ENCODE measurements around the gene ZNF646.

Gene ZNF646

DNA sequence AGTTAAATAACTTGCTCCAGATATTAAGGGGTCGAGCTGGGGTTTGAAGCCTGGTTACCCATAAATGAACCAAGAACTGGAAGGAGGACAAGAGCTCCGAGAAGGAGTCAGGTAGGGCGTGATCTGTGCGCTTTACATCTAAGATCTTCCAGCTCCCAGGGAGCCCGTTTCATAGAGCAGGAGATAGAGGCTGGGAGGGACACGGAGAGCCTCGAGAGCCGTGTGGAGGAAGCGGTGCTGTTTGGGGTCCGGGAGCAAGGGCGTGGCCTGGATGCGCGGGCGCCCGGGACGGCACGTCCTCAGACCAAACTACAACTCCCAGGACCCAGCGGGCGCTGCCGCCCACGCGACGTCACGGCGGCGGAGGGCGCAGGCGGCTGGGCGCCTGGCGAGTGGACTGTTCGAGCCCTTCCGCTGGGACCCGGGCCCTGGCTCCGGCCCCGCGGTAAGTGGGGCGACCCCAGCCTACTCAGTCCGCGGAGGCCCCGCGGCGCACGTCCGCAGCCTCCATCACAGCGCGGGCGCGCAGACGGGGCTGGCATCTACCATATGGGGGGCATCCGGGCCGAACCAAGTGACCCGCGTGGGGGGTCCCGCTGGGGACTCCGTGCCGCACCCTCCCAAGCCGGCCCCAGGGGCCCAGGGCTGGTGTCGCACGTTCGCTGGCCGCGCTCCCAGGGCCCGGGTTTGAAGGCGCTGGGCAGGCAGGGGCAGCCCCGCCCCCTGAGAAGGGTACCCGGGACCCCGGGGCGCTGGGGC, 34.0 kb downstream of the ZNF646 start, which contains the start of gene BCKDK:
TSS of gene BCKDK (plus strand) at position 352 of the 759 bp plus-strand sequence. CDS start 838 bp downstream, outside the sequence.
- in situ Hi-C loops (cut with MboI; ENCODE audit: low sequenced_read_pairs) = no loop called here

DNA sequence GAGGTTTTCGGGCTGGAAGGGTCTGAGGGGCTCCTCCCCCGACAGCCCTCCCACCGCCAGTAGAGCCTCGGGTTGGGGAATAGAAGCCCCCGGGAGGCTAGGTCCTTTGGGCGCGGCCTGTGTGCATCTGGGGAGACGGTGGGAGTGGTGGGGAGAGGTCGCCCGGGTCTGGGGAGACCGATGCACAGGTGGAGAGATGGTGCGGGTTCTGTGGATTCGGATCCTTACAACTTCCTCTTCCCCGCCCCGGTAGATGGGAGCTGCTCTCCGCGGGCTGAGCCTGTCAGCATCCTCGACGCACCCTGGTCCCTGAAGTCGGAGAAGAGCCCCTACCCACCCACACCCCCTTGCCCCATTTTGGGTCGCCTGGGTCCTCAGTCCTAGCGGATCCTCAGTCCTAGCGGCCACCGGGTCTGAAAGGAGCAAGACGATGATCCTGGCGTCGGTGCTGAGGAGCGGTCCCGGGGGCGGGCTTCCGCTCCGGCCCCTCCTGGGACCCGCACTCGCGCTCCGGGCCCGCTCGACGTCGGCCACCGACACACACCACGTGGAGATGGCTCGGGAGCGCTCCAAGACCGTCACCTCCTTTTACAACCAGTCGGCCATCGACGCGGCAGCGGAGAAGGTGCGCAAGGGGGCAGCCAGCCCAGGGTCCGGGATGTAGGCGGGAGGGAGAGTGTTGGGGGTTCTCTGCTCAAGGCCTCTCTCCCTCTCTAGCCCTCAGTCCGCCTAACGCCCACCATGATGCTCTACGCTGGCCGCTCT, 34.8 kb downstream of the ZNF646 start:
- in situ Hi-C loops (cut with MboI; ENCODE audit: low sequenced_read_pairs) = no loop called here

DNA sequence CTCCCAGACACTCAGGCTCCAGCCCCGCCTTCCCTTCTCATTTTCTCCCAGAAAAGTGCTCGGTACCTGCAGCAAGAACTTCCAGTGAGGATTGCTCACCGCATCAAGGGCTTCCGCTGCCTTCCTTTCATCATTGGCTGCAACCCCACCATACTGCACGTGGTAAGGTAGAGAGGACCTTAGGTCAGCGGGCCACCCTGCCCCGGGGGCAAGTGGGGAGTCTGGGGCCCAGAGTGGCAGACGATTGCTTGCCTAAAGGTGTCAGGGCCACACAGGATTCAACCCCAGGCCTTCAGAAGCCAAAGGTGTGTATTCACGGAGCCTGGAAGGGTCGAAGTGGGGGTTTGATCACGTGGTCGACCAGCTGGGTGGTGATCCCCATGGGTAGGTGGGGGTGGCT, 35.4 kb downstream of the ZNF646 start:
- in situ Hi-C loops (cut with MboI; ENCODE audit: low sequenced_read_pairs) = no loop called here

DNA sequence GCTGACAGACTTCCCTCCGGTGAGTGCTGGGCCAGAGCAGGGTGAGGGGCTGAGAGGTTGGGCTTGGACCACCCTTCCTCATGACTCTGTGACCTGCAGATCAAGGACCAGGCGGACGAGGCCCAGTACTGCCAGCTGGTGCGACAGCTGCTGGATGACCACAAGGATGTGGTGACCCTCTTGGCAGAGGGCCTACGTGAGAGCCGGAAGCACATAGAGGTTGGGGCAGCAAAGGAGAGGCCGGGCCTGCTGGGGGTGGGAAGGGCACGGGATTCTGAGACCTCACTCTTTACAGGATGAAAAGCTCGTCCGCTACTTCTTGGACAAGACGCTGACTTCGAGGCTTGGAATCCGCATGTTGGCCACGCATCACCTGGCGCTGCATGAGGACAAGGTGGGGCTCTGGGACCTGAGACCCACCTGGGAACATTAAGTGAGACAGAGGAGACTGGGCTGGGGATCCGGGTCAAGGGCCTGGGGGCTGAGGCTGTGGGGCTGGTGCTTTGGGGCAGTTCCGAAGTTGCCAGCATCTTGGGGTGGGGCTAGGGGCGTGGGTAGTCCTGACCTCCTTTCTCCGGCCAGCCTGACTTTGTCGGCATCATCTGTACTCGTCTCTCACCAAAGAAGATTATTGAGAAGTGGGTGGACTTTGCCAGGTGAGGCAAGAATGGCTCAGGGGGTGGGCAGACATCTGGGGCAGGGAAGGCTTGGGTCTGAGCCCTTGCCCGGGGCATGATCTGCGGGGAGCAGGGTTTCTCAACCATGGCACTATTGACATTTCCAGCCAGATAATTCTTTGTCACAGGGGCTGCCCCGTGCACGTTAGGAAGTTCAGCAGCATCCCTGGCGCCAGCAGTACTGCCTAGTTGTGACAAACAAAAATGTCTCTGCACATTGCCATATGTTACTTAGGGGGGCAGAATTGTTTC, 36.1 kb downstream of the ZNF646 start:
- in situ Hi-C loops (cut with MboI; ENCODE audit: low sequenced_read_pairs) = no loop called here

DNA sequence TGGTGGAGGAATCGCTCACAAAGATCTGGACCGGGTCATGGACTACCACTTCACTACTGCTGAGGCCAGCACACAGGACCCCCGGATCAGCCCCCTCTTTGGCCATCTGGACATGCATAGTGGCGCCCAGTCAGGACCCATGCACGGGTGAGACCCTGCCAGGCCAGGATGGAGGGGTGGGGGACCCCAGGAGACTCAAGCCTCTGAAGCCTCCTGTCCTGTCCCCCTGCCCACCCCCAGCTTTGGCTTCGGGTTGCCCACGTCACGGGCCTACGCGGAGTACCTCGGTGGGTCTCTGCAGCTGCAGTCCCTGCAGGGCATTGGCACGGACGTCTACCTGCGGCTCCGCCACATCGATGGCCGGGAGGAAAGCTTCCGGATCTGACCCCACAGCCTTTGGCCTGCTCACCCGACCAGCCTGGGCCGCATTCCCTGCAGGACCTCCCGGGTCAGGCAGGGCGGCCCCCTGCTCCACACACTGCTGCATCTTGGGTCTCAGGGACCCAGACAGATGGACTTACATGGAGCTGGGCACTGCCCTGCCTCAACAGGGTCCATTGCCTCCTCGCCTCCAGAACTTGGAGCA, 37.8 kb downstream of the ZNF646 start:
- in situ Hi-C loops (cut with MboI; ENCODE audit: low sequenced_read_pairs) = no loop called here

DNA sequence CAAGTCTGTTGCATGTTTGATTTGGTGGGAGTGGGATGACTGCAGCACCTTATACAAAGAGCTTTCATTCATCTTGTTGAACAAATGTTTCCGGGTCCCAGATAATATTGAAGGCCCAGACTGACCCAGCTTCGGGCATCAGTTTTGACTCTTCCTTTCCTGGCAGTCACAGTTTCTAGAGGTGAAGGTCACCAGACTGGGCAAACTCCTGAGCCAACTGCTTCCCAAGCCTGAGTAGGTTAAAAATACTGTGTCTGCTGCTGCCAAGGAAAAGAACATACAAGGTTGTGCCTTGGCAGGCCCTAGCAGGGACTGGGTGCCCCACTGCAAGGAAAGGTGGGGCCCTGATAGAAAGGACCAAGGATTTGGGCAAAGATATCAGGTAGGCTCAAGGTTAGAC, 38.5 kb downstream of the ZNF646 start:
- in situ Hi-C loops (cut with MboI; ENCODE audit: low sequenced_read_pairs) = no loop called here

DNA sequence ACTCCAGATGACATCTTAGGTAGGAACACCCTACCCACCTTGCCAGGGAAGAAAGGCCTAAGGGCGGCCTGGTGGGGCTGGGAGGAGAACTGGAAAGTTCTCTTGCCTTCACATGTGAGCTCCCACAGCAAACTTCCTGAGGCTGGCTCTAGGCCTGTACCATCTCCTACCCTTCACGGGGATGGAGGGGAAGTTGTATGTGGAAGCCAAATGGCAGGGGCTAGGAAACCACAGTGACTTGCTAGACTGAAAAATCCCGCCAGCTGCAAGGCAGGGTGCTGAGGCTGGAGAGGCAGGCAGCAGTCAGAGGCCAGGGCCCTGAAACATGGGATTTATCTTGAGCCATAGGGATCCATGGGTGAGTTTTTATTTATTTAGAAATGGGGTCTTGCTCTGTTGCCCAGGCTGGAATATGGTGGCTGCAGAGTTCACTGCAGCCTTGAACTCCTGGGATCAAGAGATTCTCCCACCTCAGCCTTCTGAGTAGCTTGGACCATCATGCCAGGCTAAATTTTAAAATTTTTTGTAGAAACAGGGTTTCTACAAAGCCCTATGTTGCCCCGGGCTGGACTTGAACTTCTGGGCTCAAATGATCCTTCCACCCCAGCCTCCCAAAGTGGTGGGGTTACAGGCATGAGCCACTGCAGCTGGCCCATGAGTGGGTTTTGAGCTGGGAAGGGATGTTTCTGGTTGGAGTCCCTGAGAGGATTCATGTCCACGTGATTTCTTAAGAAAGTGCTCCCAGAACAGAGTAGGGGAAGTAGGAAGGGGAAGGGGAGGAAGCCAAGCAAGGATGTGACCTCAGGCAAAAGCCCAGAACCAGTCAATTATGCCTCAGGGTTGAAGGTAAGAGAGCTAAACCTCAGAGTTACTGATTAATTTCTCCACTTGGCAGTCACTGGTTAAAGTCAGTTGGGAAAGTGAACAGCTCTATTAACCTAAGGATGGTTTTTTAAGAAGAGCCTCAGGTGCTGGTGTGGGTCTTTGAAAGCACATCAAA, 39.2 kb downstream of the ZNF646 start:
- in situ Hi-C loops (cut with MboI; ENCODE audit: low sequenced_read_pairs) = no loop called here

DNA sequence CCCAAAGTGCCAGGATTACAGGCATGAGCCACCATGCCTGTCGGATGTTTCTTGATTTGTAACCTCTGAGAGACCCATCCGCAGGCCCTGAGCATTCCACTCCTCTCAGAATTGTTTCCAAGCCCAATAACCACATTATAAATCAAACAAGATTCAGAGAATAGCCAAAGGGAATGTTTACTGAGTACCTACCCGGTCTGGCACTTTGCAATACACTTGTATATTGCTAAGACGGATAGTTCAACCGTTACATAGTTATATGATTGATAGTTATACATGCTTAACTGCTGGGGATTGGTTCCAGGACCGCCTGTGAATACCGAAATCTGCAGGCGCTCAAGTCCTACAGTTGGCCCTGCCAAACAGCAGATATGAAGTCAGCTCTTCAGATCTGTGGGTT, 40.2 kb downstream of the ZNF646 start:
- in situ Hi-C loops (cut with MboI; ENCODE audit: low sequenced_read_pairs) = no loop called here

DNA sequence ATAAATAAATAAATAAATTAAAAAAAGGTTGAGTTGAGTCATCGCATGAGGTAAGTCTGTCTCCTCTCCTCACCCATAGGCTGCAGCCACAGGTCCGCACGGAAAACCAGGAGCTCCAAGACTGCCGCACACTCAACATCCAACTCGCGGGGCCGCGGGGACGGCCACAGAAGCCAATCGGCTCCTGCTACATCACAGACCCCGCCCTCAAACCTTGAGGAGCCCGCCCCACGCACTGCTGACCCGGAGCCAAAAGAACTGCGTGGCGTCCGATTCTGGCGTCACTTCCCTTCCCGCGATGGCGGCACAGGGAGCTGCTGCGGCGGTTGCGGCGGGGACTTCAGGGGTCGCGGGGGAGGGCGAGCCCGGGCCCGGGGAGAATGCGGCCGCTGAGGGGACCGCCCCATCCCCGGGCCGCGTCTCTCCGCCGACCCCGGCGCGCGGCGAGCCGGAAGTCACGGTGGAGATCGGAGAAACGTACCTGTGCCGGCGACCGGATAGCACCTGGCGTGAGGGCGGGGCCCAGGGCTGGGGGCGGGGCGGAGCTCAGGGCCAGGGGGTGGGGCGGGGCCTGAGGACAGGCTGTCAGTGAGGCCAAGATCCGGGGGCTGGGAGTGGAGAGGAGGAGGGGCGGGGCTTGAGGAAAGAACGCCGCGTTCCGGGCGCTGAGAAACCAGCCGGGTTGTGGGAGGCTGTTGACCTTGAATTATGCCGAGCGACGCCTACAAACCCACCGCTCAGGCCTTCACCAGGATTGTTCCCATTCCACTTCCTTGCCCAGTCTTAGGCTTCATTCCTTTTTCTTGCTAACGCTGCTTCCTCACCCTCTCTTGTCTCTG, 43.4 kb downstream of the ZNF646 start, which contains the start of gene KAT8:
TSS of gene KAT8 (plus strand) at position 281 of the 839 bp plus-strand sequence. CDS start at position 299, 18 bp downstream.
- in situ Hi-C loops (cut with MboI; ENCODE audit: low sequenced_read_pairs) = no loop called here

DNA sequence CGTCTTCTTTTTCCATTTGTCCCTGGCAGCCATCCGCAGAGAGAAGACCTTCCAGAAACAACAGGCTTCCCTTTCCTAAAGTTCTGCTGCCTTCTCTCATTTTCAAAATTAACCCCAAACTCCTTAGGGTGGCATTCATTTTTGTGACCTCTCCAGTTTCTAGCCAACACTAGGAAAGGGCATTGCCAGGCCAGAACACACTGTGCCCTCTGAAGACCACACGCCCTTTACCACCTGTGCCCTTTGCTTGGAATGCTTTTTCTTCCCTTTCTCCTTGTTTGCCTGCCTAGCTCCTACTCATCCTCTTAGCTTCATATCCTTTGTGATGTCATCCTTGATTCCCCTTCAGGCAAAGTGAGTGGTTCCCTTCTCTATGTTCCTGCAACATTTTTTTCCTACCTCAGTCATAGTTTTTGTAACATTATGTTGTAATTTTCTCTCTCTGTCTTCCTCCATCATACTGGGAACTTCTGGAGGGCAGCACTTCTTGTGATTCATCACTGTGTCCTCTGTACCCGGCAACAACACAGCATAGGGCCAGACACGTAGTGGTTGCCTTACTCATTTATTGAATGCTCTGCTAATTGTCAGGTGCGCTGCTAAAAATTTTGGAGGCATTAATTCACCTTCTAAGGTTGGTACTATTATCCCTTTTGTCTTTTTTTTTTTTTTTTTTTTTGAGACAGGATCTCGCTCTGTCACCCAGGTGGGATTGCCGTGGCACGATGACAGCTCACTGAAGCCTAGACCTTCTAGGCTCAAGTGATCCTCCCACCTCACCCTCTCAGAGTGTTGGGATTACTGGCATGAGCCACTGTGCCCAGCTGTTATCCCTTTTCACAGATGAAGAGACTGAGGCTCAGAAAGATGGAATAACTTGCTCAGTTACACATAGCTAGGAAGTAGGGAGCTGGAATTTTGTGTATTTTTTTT, 44.3 kb downstream of the ZNF646 start:
- in situ Hi-C loops (cut with MboI; ENCODE audit: low sequenced_read_pairs) = no loop called here

DNA sequence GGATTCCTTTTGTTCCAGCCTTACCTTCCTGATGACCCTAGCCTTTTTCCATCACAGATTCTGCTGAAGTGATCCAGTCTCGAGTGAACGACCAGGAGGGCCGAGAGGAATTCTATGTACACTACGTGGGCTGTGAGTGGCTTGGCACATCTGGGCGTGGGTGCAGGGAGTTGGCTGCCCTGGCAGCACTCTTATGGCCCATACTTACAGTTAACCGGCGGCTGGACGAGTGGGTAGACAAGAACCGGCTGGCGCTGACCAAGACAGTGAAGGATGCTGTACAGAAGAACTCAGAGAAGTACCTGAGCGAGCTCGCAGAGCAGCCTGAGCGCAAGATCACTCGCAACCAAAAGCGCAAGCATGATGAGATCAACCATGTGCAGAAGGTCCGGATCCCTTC, 45.9 kb downstream of the ZNF646 start:
- in situ Hi-C loops (cut with MboI; ENCODE audit: low sequenced_read_pairs) = no loop called here

DNA sequence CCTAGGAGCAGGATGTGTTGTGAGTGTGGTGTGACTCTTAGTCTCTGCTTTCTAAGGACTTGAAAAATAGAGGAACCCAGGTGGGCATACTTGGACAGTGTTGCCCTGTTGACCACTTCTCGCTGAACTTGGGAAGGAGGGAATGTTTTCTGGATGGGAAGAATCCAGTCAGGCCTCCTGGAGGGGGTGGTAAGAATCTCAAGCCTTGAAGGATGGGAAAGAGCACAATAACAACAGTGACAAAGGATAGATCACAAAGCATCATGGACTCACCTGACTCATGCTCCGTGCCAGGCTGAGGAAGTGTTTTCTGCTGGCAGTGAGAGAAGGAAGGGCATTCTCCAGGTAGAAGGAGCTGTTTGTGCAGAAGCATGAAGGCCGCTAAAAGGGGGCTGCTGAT, 51.6 kb downstream of the ZNF646 start:
- in situ Hi-C loops (cut with MboI; ENCODE audit: low sequenced_read_pairs) = no loop called here

DNA sequence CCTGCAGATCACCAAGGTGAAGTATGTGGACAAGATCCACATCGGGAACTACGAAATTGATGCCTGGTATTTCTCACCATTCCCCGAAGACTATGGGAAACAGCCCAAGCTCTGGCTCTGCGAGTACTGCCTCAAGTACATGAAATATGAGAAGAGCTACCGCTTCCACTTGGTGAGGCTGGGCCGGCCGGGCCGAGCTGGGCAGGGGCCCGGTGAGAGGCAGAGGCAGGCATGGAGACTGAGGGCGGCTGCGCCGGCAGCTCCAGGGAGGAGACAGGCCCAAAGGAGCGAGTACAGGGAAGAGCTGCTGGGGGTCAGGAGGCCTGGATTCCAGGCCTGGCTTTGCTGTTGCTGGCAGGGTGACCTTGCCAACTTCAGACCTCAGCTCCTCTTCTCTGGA, 53.0 kb downstream of the ZNF646 start:
- in situ Hi-C loops (cut with MboI; ENCODE audit: low sequenced_read_pairs) = no loop called here

DNA sequence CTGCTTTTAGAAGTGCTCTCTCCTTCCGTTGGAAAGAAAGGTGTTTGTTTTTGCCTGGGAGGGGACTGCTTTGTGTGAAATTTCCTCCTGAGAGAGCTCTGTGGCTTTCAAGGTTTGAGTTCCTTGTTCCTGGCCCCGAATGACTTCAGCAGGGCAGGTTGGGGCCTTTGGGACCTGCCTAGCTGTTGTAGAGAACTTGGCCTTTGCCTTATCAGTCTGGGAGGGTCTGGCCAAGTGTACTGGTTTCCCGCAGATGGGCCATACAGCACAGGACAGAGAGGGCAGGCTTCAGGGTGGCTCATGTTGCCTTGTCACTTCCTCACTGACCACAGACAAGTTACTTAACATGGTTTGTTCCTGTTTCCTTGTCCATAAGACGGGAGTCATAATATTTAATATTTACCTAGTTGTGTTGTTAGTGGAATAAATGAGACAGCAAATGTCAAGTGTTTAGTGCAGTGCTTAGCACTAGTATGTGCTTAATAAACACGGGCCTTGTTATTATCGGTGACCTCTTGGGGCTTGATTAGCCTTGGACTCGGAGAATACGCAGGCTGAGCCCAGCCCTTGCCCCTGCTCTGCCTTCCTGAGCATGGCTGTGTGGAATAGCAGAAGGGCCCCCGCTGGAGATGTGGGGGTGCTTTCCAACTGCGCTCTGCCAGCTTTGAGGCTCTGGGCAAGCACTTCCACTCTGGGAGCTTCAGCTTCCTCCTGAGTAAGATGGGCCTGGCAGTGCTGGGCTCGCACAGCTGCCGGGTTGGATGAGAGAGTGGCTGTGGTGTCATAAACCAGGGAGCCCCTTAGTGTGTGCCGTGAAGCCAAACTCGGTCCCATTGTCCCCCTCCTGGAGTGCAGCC, 54.7 kb downstream of the ZNF646 start:
- in situ Hi-C loops (cut with MboI; ENCODE audit: low sequenced_read_pairs) = no loop called here

DNA sequence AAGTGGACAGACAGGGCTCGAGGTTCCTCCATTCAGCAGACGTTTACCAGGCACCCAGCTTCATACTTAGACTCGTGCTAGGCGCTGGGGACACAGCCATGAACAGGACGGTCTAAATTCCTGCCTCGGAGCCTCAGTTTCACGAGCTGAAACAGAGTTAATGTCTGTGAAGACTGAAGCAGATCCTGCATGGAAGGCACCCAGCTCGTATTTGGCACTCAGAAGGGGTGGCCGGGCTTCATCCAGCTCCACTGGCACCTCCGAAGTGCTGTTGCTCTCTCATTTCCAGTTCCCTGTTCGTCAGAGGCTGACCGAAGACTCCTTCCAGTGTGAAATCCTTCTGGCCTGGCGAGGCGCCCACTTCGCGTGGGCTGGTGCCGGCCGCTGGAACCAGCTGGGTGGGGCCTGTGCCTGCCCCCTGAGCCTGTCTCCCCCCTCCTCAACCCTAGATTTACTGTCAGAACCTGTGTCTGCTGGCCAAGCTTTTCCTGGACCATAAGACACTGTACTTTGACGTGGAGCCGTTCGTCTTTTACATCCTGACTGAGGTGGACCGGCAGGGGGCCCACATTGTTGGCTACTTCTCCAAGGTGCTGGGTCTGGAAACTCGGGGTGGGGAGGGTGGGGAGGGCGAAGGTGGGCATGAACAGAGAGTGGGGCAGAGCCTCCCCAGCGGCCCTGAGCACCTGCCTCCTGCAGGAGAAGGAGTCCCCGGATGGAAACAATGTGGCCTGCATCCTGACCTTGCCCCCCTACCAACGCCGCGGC, 55.5 kb downstream of the ZNF646 start:
- in situ Hi-C loops (cut with MboI; ENCODE audit: low sequenced_read_pairs) = no loop called here

DNA sequence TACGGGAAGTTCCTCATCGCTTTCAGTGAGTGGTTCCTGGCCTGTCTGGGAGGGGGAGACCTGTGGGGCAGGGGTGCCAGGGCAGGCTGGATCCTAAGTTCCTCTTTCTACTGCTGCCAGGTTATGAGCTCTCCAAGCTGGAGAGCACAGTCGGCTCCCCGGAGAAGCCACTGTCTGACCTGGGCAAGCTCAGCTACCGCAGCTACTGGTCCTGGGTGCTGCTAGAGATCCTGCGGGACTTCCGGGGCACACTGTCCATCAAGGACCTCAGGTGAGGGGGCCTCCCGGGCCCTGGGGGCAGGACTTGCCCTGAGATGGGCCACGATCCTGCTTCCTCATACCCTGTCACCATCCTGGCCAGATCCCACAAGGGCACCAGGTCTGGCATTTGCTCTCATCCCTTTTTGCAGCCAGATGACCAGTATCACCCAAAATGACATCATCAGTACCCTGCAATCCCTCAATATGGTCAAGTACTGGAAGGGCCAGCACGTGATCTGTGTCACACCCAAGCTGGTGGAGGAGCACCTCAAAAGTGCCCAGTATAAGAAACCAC, 56.2 kb downstream of the ZNF646 start:
- in situ Hi-C loops (cut with MboI; ENCODE audit: low sequenced_read_pairs) = no loop called here

Data from HL-60/S4 (cell line).